NCI-H2171 (cell line): ENCODE measurements around the gene CCDC12.

Source experiments
- DNase-seq: peaks from one replicate; lab custom pipeline; 2025; lab: John Stamatoyannopoulos, UW

CCDC12 gene

GRCh38 chr3:46955157-46955556, 21.4 kb downstream of the CCDC12 start:
- DNase-seq: no peak

GRCh38 chr3:46954178-46954577, 22.4 kb downstream of the CCDC12 start:
- no peak for DNase-seq

- no peak for DNase-seq
Measured at GRCh38 chr3:46953234-46954010, 23.1 kb downstream of the CCDC12 start.

GRCh38 chr3:46952813-46953212, 23.7 kb downstream of the CCDC12 start:
- DNase-seq: no peak

- no peak for DNase-seq
Measured at GRCh38 chr3:46950650-46951241, 25.8 kb downstream of the CCDC12 start.

- no peak for DNase-seq
Measured at GRCh38 chr3:46950177-46950576, 26.4 kb downstream of the CCDC12 start.

- DNase-seq: no peak
Measured at GRCh38 chr3:46948830-46949671, 27.5 kb downstream of the CCDC12 start.

GRCh38 chr3:46947981-46948791, 28.4 kb downstream of the CCDC12 start:
- no peak for DNase-seq

GRCh38 chr3:46947546-46947901, 29.0 kb downstream of the CCDC12 start:
- no peak for DNase-seq

GRCh38 chr3:46946856-46947545, 29.5 kb downstream of the CCDC12 start:
- DNase-seq: no peak

GRCh38 chr3:46946416-46946815, 30.1 kb downstream of the CCDC12 start:
- DNase-seq: no peak

- no peak for DNase-seq
Measured at GRCh38 chr3:46944191-46944590, 32.4 kb downstream of the CCDC12 start.

- DNase-seq: no peak
Measured at GRCh38 chr3:46943237-46944187, 33.0 kb downstream of the CCDC12 start.

GRCh38 chr3:46942481-46943236, 33.9 kb downstream of the CCDC12 start:
- no peak for DNase-seq

- DNase-seq: no peak
Measured at GRCh38 chr3:46942076-46942475, 34.5 kb downstream of the CCDC12 start.

- no peak for DNase-seq
Measured at GRCh38 chr3:46939578-46940445, 36.7 kb downstream of the CCDC12 start.

- no peak for DNase-seq
Measured at GRCh38 chr3:46938118-46938517, 38.4 kb downstream of the CCDC12 start.

- DNase-seq: no peak
Measured at GRCh38 chr3:46936733-46937250, 39.8 kb downstream of the CCDC12 start.
